ENCODE results near the gene PPP2CA. TPM values are rescaled to one million over a fixed set of nuclear protein-coding genes. Genes with fewer than 3 reads are reported as not detected.
"Not testable (repeated sequence)": the region's sequence is repeated elsewhere in the genome, so short reads cannot be mapped to it uniquely, and the experiment has no call there.

The PPP2CA gene
- total RNA-seq, 4 donors from 2014 or later: 90.2 to 179 (median 155) TPM

- DNase-seq: no peak
- Histone ChIP-seq H3K4me1 (no peaks in the 10 kb centered on the region), H3K9me3 (no peaks in the 10 kb centered on the region), H3K4me3 (no peak overlapping the region), H3K36me3 (no peaks in the 10 kb centered on the region), H3K27ac (no peak overlapping the region), H3K27me3 (no peaks in the 10 kb centered on the region)
- no peak for TF ChIP-seq POLR2A (IDR thresholded peaks at IDR 0.05)
- ATAC-seq: no peak
- in situ Hi-C loops (cut with MboI; ENCODE audit: low sequenced_read_pairs in 4 of 4) (no loop called here), intact Hi-C loops (cut with DNase I; ENCODE audit: low total_unique reads) (no loop called here)
Observed at GRCh38 chr5:134268019-134268601, 42.2 kb upstream of the PPP2CA start.

GRCh38 chr5:134267366-134268018 lies 41.6 kb upstream of the PPP2CA start:
- no peak for ATAC-seq
- H3K36me3 ChIP-seq: no peaks in the 10 kb centered on the region
- H3K4me1 ChIP-seq: no peaks in the 10 kb centered on the region
- intact Hi-C loops (cut with DNase I; ENCODE audit: low total_unique reads): no loop called here
- H3K4me3 ChIP-seq: no peak overlapping the region
- no peak for TF ChIP-seq POLR2A (IDR thresholded peaks at IDR 0.05)
- TF ChIP-seq, protein P1, sequence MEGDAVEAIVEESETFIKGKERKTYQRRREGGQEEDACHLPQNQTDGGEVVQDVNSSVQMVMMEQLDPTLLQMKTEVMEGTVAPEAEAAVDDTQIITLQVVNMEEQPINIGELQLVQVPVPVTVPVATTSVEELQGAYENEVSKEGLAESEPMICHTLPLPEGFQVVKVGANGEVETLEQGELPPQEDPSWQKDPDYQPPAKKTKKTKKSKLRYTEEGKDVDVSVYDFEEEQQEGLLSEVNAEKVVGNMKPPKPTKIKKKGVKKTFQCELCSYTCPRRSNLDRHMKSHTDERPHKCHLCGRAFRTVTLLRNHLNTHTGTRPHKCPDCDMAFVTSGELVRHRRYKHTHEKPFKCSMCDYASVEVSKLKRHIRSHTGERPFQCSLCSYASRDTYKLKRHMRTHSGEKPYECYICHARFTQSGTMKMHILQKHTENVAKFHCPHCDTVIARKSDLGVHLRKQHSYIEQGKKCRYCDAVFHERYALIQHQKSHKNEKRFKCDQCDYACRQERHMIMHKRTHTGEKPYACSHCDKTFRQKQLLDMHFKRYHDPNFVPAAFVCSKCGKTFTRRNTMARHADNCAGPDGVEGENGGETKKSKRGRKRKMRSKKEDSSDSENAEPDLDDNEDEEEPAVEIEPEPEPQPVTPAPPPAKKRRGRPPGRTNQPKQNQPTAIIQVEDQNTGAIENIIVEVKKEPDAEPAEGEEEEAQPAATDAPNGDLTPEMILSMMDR (IDR thresholded peaks at IDR 0.05 in 4 of 5, conservative IDR thresholded peaks at IDR 0.05 in 1 of 5): no peak
- no peaks in the 10 kb centered on the region for H3K27me3 ChIP-seq
- in situ Hi-C loops (cut with MboI; ENCODE audit: low sequenced_read_pairs in 4 of 4): no loop called here
- no peak overlapping the region for H3K27ac ChIP-seq
- DNase-seq: no peak
- H3K9me3 ChIP-seq: no peaks in the 10 kb centered on the region

- intact Hi-C loops (cut with DNase I; ENCODE audit: low total_unique reads) (no loop called here), in situ Hi-C loops (cut with MboI; ENCODE audit: low sequenced_read_pairs in 4 of 4) (no loop called here)
- no peak for TF ChIP-seq POLR2A (IDR thresholded peaks at IDR 0.05)
- TF ChIP-seq, protein P1 (IDR thresholded peaks at IDR 0.05 in 4 of 5, conservative IDR thresholded peaks at IDR 0.05 in 1 of 5): no peak
- H3K4me3 ChIP-seq: no peak overlapping the region
- no peaks in the 10 kb centered on the region for H3K27me3 ChIP-seq
- DNase-seq (no peak), ATAC-seq (no peak)
- no peaks in the 10 kb centered on the region for H3K36me3 ChIP-seq
- H3K27ac ChIP-seq: no peak overlapping the region
- H3K4me1 ChIP-seq: no peaks in the 10 kb centered on the region
- H3K9me3 ChIP-seq: no peaks in the 10 kb centered on the region
Observed at GRCh38 chr5:134263801-134264200, 37.9 kb upstream of the PPP2CA start.

- H3K4me3 ChIP-seq; DNase-seq; H3K36me3 ChIP-seq; ATAC-seq; H3K27ac ChIP-seq; in situ Hi-C loops (cut with MboI; ENCODE audit: low sequenced_read_pairs in 4 of 4); H3K27me3 ChIP-seq; H3K4me1 ChIP-seq; intact Hi-C loops (cut with DNase I; ENCODE audit: low total_unique reads); H3K9me3 ChIP-seq: not testable (repeated sequence)
Observed at GRCh38 chr5:134262629-134263028, 36.8 kb upstream of the PPP2CA start.

- peaks cover 0 to 3% of the 10 kb centered on the region in 2 donors for H3K4me1 ChIP-seq
- ATAC-seq (no peak), DNase-seq (no peak)
- no peaks in the 10 kb centered on the region for H3K9me3 ChIP-seq
- in situ Hi-C loops (cut with MboI; ENCODE audit: low sequenced_read_pairs in 4 of 4) (no loop called here), intact Hi-C loops (cut with DNase I; ENCODE audit: low total_unique reads) (no loop called here)
- no peak overlapping the region for H3K4me3 ChIP-seq
- H3K27me3 ChIP-seq: no peaks in the 10 kb centered on the region
- no peak for TF ChIP-seq POLR2A (IDR thresholded peaks at IDR 0.05)
- TF ChIP-seq, protein P1 (IDR thresholded peaks at IDR 0.05 in 4 of 5, conservative IDR thresholded peaks at IDR 0.05 in 1 of 5): no peak
- no peak overlapping the region for H3K27ac ChIP-seq
- no peaks in the 10 kb centered on the region for H3K36me3 ChIP-seq
Observed at GRCh38 chr5:134258896-134259295, 33.0 kb upstream of the PPP2CA start.
